H1 (cell line): ENCODE results near the gene UBE4B. TPM values are rescaled to one million over a fixed set of nuclear protein-coding genes. Genes with fewer than 3 reads are reported as not detected.

ENCODE experiments used
- CTCF ChIA-PET: fragments of 300-600 bp; sonication (Branson Sonifier 250); formaldehyde crosslinking; loops from one replicate; lab custom pipeline; 2021; ENCODE audit not compliant: partially characterized antibody; lab: Charles Lee
- POLR2A ChIA-PET: fragments of 300-600 bp; sonication (Branson Sonifier 250); formaldehyde crosslinking; loops from one replicate; lab custom pipeline; 2021; ENCODE audit warnings: inconsistent platforms; ENCODE audit not compliant: partially characterized antibody; lab: Charles Lee
- DNase-seq, 2 experiments: peaks; one replicate each; pipeline versions ENCODE4 v3.0.0 to v3.0.0-alpha.2; 2010 to 2022; ENCODE audit warnings: low spot score in 2 of 2, low read depth in 1 of 2, mixed read lengths in 1 of 2
- FAIRE-seq: peaks from 2 replicates; lab custom pipeline; 2011; peaks lifted over from hg19 to GRCh38; lab: Jason Lieb, UNC
- H2AFZ ChIP-seq: 2 replicates; pipeline ENCODE4 v1.8.1; 2012; ENCODE audit warnings: low read length, inconsistent platforms
- H2AK5ac ChIP-seq: 2 replicates; pipeline ENCODE4 v1.6.1; 2013; ENCODE audit warnings: low read depth, low read length
- H2BK120ac ChIP-seq: replicated peaks from 2 replicates; pipeline ENCODE3; 2013; ENCODE audit warnings: low read depth, low read length, inconsistent platforms
- H2BK12ac ChIP-seq: 2 replicates; pipeline ENCODE4 v1.6.1; 2013; ENCODE audit warnings: low read depth, low read length
- H2BK15ac ChIP-seq: 2 replicates; pipeline ENCODE4 v1.6.1; 2013; ENCODE audit warnings: low read length
- H2BK20ac ChIP-seq: 2 replicates; pipeline ENCODE4 v1.6.1; 2013; ENCODE audit warnings: low read length
- H2BK5ac ChIP-seq: 2 replicates; pipeline ENCODE4 v1.6.1; 2013; ENCODE audit warnings: low read depth, low read length
- H3K14ac ChIP-seq: 2 replicates; pipeline ENCODE4 v1.6.1; 2013; ENCODE audit warnings: inconsistent platforms; ENCODE audit not compliant: insufficient read length
- H3K18ac ChIP-seq: 2 replicates; pipeline ENCODE4 v1.6.1; 2013; ENCODE audit warnings: low read length; ENCODE audit errors: extremely low read depth
- H3K23ac ChIP-seq: 2 replicates; pipeline ENCODE4 v1.6.1; 2013; ENCODE audit warnings: inconsistent platforms; ENCODE audit not compliant: insufficient read length
- H3K23me2 ChIP-seq: 2 replicates; pipeline ENCODE4 v1.6.1; 2013; ENCODE audit warnings: low read depth, low read length
- H3K27ac ChIP-seq: 2 replicates; pipeline ENCODE4 v1.6.1; 2011; ENCODE audit warnings: low read depth, low read length, inconsistent platforms
- H3K27me3 ChIP-seq, 4 experiments: replicated peaks in 1 of 4; 1 replicate in 1 of 4; 2 replicates in 3 of 4; pipeline versions ENCODE4 v1.6.1 to v1.8.1; 2011 to 2013; ENCODE audit warnings: low read length in 3 of 4, mild to moderate bottlenecking in 3 of 4, inconsistent platforms in 2 of 4, mixed read lengths in 2 of 4, moderate library complexity in 1 of 4; ENCODE audit not compliant: control insufficient read depth in 3 of 4, insufficient read depth in 3 of 4; ENCODE audit errors: extremely low read depth in 1 of 4
- H3K36me3 ChIP-seq, 4 experiments: 2 replicates each; pipeline versions ENCODE4 v1.6.1 to v1.8.1; 2011 to 2013; ENCODE audit warnings: mild to moderate bottlenecking in 4 of 4, low read length in 3 of 4, moderate library complexity in 2 of 4, control low read depth in 1 of 4, inconsistent platforms in 1 of 4; ENCODE audit not compliant: insufficient read depth in 4 of 4, control insufficient read depth in 2 of 4
- H3K4ac ChIP-seq: replicated peaks from 2 replicates; pipeline ENCODE3; 2013; ENCODE audit warnings: low read length, low read depth, mixed read lengths, inconsistent platforms; ENCODE audit not compliant: insufficient read length
- H3K4me1 ChIP-seq, 4 experiments: replicated peaks in 1 of 4; 1 replicate in 1 of 4; 2 replicates in 3 of 4; pipeline versions ENCODE4 v1.6.1 to v1.8.1; 2011 to 2013; ENCODE audit warnings: low read length in 3 of 4, inconsistent platforms in 2 of 4, mixed read lengths in 1 of 4; ENCODE audit not compliant: insufficient read depth in 4 of 4, control insufficient read depth in 3 of 4
- H3K4me2 ChIP-seq, 2 experiments: 2 replicates each; pipeline versions ENCODE4 v1.6.1 to v1.8.1; 2011 to 2013; ENCODE audit warnings: low read depth in 2 of 2, low read length in 2 of 2, control low read depth in 1 of 2, inconsistent platforms in 1 of 2, mild to moderate bottlenecking in 1 of 2; ENCODE audit not compliant: insufficient read depth in 1 of 2
- H3K4me3 ChIP-seq, 4 experiments: fragments of 200-600, 300-600 bp in 1 of 4; sonication (generic), shearing (Covaris generic), sonication (Bioruptor Twin) in 1 of 4; 2 replicates each; pipeline versions ENCODE4 v1.5.1 to v1.8.1; 2011 to 2016; ENCODE audit warnings: low read length in 4 of 4, low read depth in 3 of 4, control low read depth in 2 of 4, inconsistent platforms in 2 of 4, mild to moderate bottlenecking in 2 of 4, mixed read lengths in 1 of 4, moderate library complexity in 1 of 4; ENCODE audit not compliant: insufficient read depth in 2 of 4; ENCODE audit errors: extremely low read depth in 1 of 4
- H3K56ac ChIP-seq: replicated peaks from 2 replicates; pipeline ENCODE3; 2013; ENCODE audit warnings: low read depth, mild to moderate bottlenecking, mixed read lengths, low read length, inconsistent platforms; ENCODE audit not compliant: insufficient read length
- H3K79me1 ChIP-seq: 2 replicates; pipeline ENCODE4 v1.6.1; 2013; ENCODE audit warnings: low read depth, low read length, control low read depth
- H3K79me2 ChIP-seq, 2 experiments: 2 replicates each; pipeline versions ENCODE4 v1.6.1 to v1.8.1; 2012 to 2013; ENCODE audit warnings: low read length in 2 of 2, mild to moderate bottlenecking in 2 of 2, inconsistent platforms in 1 of 2; ENCODE audit not compliant: insufficient read depth in 2 of 2, control insufficient read depth in 1 of 2
- H3K9ac ChIP-seq, 4 experiments: replicated peaks in 1 of 4; 1 replicate in 1 of 4; 2 replicates in 3 of 4; pipeline versions ENCODE4 v1.6.1 to v1.8.1; 2011 to 2013; ENCODE audit warnings: low read depth in 3 of 4, low read length in 3 of 4, control low read depth in 2 of 4, mild to moderate bottlenecking in 2 of 4, moderate library complexity in 2 of 4, inconsistent platforms in 1 of 4; ENCODE audit errors: extremely low read depth in 1 of 4
- H3K9me3 ChIP-seq, 2 experiments: 2 replicates each; pipeline versions ENCODE4 v1.6.1 to v1.8.1; 2012 to 2013; ENCODE audit warnings: mild to moderate bottlenecking in 2 of 2, moderate library complexity in 2 of 2, control low read depth in 1 of 2, inconsistent platforms in 1 of 2, low read depth in 1 of 2, low read length in 1 of 2, mixed read lengths in 1 of 2; ENCODE audit not compliant: insufficient read depth in 2 of 2
- H4K20me1 ChIP-seq, 2 experiments: replicated peaks in 1 of 2; 2 replicates each; pipeline versions ENCODE3 to v1.8.1; 2011 to 2013; ENCODE audit warnings: inconsistent platforms in 2 of 2, low read length in 2 of 2, mild to moderate bottlenecking in 1 of 2; ENCODE audit not compliant: insufficient read depth in 2 of 2, control insufficient read depth in 1 of 2
- H4K5ac ChIP-seq: 2 replicates; pipeline ENCODE4 v1.6.1; 2013; ENCODE audit warnings: low read length, low read depth, mixed read lengths, inconsistent platforms; ENCODE audit not compliant: insufficient read length
- H4K8ac ChIP-seq: 2 replicates; pipeline ENCODE4 v1.8.0; 2013; ENCODE audit warnings: mild to moderate bottlenecking, moderate library complexity, low read length, inconsistent platforms; ENCODE audit not compliant: insufficient read depth; ENCODE audit errors: extremely low read depth
- H4K91ac ChIP-seq: replicated peaks from 2 replicates; pipeline ENCODE3; 2013; ENCODE audit warnings: low read length, mixed read lengths, inconsistent platforms; ENCODE audit not compliant: insufficient read length
- BRCA1 ChIP-seq: IDR thresholded peaks from 2 replicates; pipeline ENCODE4 v1.6.1; 2012; ENCODE audit warnings: low read depth, low read length, improper control_type of control experiment
- CBX5 ChIP-seq: fragments of 300-800, 300-1000 bp; sonication (generic); IDR thresholded peaks from 2 replicates; pipeline ENCODE4 v1.7.1; 2016; ENCODE audit warnings: antibody characterized with exemption, low read length, low read depth
- GTF2F1 ChIP-seq: IDR thresholded peaks from 2 replicates; pipeline ENCODE4 v1.6.1; 2012; ENCODE audit warnings: low read depth, low read length, improper control_type of control experiment, borderline replicate concordance
- KDM5A ChIP-seq: fragments of 200-600 bp; IDR thresholded peaks from 2 replicates; pipeline ENCODE4 v1.7.1; 2012; ENCODE audit warnings: mild to moderate bottlenecking, low read length, inconsistent platforms, mixed read lengths
- POU5F1 ChIP-seq: IDR thresholded peaks from 2 replicates; pipeline ENCODE4 v1.6.1; 2011; ENCODE audit warnings: low read depth, mild to moderate bottlenecking, low read length, moderate library complexity
- RXRA ChIP-seq: IDR thresholded peaks from 2 replicates; pipeline ENCODE4 v1.6.1; 2011; ENCODE audit warnings: low read depth, mild to moderate bottlenecking, low read length, moderate library complexity; ENCODE audit not compliant: insufficient read depth
- TEAD4 ChIP-seq: IDR thresholded peaks from 2 replicates; pipeline ENCODE4 v1.6.1; 2012; ENCODE audit warnings: low read depth, low read length, inconsistent platforms, mixed read lengths
- WGBS, 2 experiments: shearing (Covaris generic) in 1 of 2; methylation state at CpG; one replicate each; pipeline versions ENCODE4 v1.1.6 to v1.1.7; 2013 to 2015; ENCODE audit warnings: low lambda C conversion rate in 2 of 2, mixed read lengths in 2 of 2, inconsistent platforms in 1 of 2, low coverage in 1 of 2, missing lambda C conversion rate in 1 of 2; ENCODE audit not compliant: insufficient replicate concordance in 2 of 2, insufficient coverage in 1 of 2, insufficient read length in 1 of 2; ENCODE audit errors: extremely low coverage in 1 of 2, missing lambda C conversion rate in 1 of 2; 5-methylcytosine and 5-hydroxymethylcytosine counted together
- polyA plus RNA-seq, 7 experiments: library from polyadenylated mRNA; depleted of rRNA in 3 of 7; stranded (reverse) in 5 of 7; unstranded in 2 of 7; fragments of >200 nt in 5 of 7; fragments of 200-250 nt in 2 of 7; gene quantifications; 1 replicate in 5 of 7; 2 replicates in 1 of 7; 4 replicates in 1 of 7; pipeline versions ENCODE4 v1.2.1 to v1.2.3, GENCODE V29; 2011 to 2013; ENCODE audit warnings: missing spikeins in 2 of 7, mixed read lengths in 2 of 7
- total RNA-seq: library from RNA; stranded (reverse); fragmentation: NEBNext Ultra II Directional; extraction: Animal tissue kit (Norgen Biotek cat#: 25700); gene quantifications from 2 replicates; pipeline ENCODE4 v1.2.1, GENCODE V29; 2021
- TF ChIP-seq, protein P1 (sequence below), 3 experiments: IDR thresholded peaks; 1 replicate in 2 of 3; 2 replicates in 1 of 3; pipeline versions ENCODE4 v1.5.1 to v1.6.1; 2011; ENCODE audit warnings: low read length in 3 of 3, mild to moderate bottlenecking in 3 of 3, inconsistent platforms in 2 of 3, low read depth in 1 of 3, moderate library complexity in 1 of 3; ENCODE audit not compliant: insufficient read depth in 1 of 3; ENCODE audit errors: control extremely low read depth in 1 of 3
- TF ChIP-seq, protein P2 (sequence below): IDR thresholded peaks from 2 replicates; pipeline ENCODE4 v1.6.1; 2012; ENCODE audit warnings: inconsistent platforms

UBE4B gene
- total and polyA plus RNA-seq, 2 of the 8 experiments (the other 6 are each of a cell fraction or from before 2014, with no cell fraction given) = 24.5 to 90.1 TPM

DNA sequence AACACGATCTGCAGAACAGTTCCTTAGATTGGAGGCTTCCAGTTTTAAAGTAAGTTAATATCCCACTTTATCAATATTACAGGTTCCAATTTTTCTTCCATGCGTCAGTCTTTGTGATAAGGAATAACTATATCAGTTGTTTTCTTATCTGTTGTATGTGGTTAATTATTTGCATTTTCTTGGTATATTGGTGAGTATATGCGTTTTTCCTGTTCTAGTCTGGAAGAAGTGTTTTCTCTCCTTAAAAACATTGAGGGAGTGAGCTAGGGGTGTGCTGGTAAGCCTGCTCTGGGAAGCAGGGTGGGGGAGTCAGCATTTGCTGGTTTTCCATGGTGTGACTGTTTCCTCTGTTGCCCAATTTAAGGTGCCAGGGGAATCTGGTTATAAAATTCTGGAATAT, 127.4 kb downstream of the UBE4B start:
- Histone ChIP-seq H3K56ac (no peak overlapping the region), H2AK5ac (no peak overlapping the region), H2BK5ac (no peak overlapping the region), H2BK20ac (no peak overlapping the region), H3K27me3 (no peaks in the 10 kb centered on the region), H4K5ac (no peak overlapping the region), H2BK12ac (no peak overlapping the region), H3K23me2 (no peaks in the 10 kb centered on the region), H4K20me1 (no peaks in the 10 kb centered on the region), H3K36me3 (peaks cover 4 to 22% (median 11%) of the 10 kb centered on the region in 4 experiments; a peak in 6 of 8 replicates), H4K8ac (no peak overlapping the region), H2AFZ (no peak overlapping the region), H3K23ac (no peak overlapping the region), H3K79me1 (no peaks in the 10 kb centered on the region), H3K4me3 (no peak overlapping the region), H3K9ac (no peak overlapping the region), H2BK15ac (no peak overlapping the region), H3K4me2 (no peak overlapping the region), H3K27ac (no peak overlapping the region)
- ChIA-PET CTCF (interaction anchor here (1.0 to 3.9 kb wide), 3 partner anchors 7 to 209 kb away, joined by 3 to 21 read pairs (median 3); no protein-coding TSS in a partner anchor), POLR2A (no interaction called here)
- TF ChIP-seq POU5F1 (no peak), BRCA1 (no peak), GTF2F1 (no peak), TEAD4 (no peak), KDM5A (no peak), RXRA (no peak), CBX5 (no peak)
- TF ChIP-seq, protein P1, sequence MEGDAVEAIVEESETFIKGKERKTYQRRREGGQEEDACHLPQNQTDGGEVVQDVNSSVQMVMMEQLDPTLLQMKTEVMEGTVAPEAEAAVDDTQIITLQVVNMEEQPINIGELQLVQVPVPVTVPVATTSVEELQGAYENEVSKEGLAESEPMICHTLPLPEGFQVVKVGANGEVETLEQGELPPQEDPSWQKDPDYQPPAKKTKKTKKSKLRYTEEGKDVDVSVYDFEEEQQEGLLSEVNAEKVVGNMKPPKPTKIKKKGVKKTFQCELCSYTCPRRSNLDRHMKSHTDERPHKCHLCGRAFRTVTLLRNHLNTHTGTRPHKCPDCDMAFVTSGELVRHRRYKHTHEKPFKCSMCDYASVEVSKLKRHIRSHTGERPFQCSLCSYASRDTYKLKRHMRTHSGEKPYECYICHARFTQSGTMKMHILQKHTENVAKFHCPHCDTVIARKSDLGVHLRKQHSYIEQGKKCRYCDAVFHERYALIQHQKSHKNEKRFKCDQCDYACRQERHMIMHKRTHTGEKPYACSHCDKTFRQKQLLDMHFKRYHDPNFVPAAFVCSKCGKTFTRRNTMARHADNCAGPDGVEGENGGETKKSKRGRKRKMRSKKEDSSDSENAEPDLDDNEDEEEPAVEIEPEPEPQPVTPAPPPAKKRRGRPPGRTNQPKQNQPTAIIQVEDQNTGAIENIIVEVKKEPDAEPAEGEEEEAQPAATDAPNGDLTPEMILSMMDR (IDR thresholded peaks at IDR 0.05; ENCODE audit: control extremely low read depth in 1 of 3, insufficient read depth in 1 of 3, low read depth in 1 of 3, low read length in 3 of 3) = no peak
- TF ChIP-seq, protein P2, sequence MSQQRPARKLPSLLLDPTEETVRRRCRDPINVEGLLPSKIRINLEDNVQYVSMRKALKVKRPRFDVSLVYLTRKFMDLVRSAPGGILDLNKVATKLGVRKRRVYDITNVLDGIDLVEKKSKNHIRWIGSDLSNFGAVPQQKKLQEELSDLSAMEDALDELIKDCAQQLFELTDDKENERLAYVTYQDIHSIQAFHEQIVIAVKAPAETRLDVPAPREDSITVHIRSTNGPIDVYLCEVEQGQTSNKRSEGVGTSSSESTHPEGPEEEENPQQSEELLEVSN = no peak
- TF ChIP-seq, all 59 proteins: peak for 0
- 79% methylated on average over 3 of the region's 3 CpGs; no CpG with 5 or more reads in 1 of the 2 experiments for WGBS, 2 experiments
- Histone ChIP-seq H3K4ac (no peak overlapping the region), H3K18ac (no peak overlapping the region), H4K91ac (no peak overlapping the region), H2BK120ac (no peak overlapping the region), H3K9me3 (no peaks in the 10 kb centered on the region), H3K4me1 (no peaks in the 10 kb centered on the region), H3K14ac (no peak overlapping the region), H3K79me2 (no peaks in the 10 kb centered on the region)
- DNase-seq (no peak), FAIRE-seq (no peak)
